Ammon's horn (tissue), 1 donor: ENCODE data around the gene PPP1R15B.
A peak's percentile ranks its signal among the peaks of the same experiment; 100 is the strongest.

Experiments used
- DNase-seq: peaks from one replicate; pipeline ENCODE4 v3.0.0-alpha.2; 2016; ENCODE audit warnings: low spot score

The PPP1R15B gene

DNA sequence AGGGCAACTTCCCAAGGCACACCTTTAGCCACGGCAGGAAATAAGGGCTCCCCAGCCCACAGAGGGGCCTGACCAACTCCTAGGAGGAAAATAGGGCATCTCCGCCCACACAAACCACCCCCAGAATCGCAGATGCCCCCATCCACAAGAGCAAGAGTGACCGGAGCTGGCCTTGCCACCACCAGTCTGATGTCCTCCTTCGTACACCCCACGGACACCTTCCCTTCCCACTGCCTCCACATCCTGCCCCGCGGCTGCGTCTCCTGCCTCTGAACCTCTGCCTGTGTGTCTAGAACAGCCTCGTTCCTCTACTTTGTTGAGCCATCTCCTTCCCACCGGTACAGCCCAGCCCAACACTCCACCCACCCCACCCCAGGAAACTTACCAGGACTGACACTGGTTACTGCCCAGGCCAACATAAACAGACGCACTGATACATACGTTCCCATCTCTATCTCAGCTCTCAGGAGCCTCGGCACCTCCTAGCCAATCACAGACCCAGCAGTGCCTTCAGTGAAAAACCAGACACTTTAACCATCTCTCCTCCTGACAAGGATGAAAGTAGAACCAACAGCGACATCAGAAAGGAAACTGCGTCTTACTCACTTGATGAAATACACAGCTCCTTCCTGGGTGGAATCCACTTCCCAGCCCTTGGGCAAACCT, 44.3 kb downstream of the PPP1R15B start:
- no peak for DNase-seq

- DNase-seq, result no peak
Observed at GRCh38 chr1:204366759-204367158, 44.9 kb downstream of the PPP1R15B start.

GRCh38 chr1:204363335-204364114, 48.1 kb downstream of the PPP1R15B start:
- DNase-seq, result peak; percentile 87

GRCh38 chr1:204362984-204363334, 48.7 kb downstream of the PPP1R15B start:
- no peak for DNase-seq

GRCh38 chr1:204361781-204362180, 49.8 kb downstream of the PPP1R15B start:
- DNase-seq, result no peak

- DNase-seq, result no peak
Observed at GRCh38 chr1:204361341-204361771, 50.3 kb downstream of the PPP1R15B start.

- DNase-seq, result no peak
Observed at GRCh38 chr1:204360314-204360713, 51.3 kb downstream of the PPP1R15B start.

DNA sequence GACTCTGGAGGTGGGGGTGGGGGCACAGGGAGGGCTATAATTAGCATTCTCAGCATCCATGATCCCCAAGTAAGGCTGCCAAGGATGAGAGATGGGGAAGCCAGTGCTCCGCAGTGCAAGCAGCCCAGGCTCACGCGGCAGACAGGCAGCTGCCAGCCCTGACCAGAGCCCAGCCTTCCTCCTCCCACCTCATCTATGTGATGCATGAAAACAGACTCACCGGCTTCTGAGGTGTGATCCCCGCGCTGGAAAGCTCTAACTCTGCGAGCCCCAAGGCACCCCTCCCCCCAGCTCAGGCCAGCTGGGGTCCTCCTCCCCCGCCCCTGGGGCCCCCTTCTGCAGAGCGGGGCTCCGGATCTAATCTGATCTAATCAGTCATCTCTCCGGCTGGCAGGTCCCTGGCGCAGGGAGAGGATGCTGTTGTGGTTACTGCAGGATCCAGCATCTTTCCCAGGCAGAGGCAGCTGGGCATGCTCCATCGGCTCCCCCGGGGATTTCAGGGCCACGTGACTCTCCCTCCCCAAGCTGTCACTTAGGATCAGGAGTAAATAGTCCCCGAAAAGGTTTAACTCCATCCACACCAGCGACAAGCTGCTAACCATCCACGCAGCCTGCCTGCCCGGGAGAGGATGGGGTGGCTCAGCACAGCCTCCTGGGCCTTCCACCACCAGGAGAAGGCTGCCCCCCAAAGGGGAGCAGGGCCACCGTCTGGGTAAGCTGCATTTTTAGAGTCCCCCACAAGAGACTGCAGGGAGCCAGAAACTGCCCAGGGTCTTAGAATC, 52.0 kb downstream of the PPP1R15B start, which contains the start of gene PLEKHA6:
Gene PLEKHA6 (minus strand): TSS at position 456 of the 782 bp plus-strand sequence. CDS start 86,202 bp downstream, outside the sequence.
- peak; percentile 80 for DNase-seq

DNA sequence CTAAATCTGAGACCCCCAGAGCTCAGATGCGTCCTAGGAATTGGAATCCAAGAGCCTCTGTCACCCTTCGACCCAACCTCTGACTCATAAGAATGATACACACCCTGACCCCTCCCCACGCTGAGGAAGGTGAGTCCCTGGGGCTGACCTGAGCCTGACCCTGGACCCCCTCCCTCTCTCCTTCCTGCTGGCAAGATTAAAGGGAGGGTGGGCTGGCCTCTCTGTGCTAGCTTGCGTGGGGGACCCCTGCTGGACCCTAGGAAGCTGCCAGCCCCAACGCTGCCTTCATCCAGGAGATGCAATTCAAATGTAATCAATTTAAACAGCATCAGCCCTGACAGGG, 52.5 kb downstream of the PPP1R15B start:
- no peak for DNase-seq

DNA sequence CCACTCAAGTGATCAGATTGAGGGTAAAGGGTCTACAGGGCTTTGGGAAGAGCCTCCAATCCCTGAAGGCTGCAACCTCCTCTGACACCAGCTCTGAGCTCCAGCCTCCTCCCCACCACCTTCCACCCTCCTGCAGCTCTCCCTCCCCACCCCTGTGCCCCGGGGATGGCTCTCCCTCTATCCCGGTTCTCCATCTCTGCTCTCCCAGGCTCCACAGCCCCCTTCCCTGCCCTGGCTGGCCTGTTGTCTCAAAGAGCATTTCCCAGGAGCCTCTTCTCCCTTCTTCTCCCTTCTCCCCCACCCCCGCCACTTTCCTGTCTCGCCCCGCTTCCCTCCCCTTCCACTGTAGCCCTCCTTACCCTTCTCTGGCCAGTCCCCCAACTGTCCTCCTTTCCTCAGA, 53.0 kb downstream of the PPP1R15B start:
- DNase-seq, result no peak

GRCh38 chr1:204357551-204358490, 53.8 kb downstream of the PPP1R15B start:
- peak; percentile 75 for DNase-seq

DNA sequence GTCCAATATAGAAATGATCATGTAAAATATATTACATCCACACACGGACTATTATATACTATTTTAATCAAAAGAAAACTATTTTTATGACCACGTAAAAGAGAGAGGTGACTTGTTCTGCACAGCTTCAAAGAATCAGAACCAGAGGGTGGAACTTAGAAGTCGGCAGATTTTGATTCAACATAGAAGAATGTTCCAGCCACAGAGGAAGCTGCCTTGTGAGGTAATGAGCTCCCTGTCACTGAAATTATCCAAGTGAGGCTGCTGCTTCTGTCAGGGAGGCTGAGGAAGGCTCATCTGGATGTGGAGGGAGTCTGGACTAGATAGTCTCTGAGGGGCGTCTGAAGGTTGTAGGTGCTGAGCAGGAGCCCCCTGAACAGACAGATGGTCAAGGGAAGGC, 54.6 kb downstream of the PPP1R15B start:
- no peak for DNase-seq

GRCh38 chr1:204355913-204356312, 55.7 kb downstream of the PPP1R15B start:
- no peak for DNase-seq

DNA sequence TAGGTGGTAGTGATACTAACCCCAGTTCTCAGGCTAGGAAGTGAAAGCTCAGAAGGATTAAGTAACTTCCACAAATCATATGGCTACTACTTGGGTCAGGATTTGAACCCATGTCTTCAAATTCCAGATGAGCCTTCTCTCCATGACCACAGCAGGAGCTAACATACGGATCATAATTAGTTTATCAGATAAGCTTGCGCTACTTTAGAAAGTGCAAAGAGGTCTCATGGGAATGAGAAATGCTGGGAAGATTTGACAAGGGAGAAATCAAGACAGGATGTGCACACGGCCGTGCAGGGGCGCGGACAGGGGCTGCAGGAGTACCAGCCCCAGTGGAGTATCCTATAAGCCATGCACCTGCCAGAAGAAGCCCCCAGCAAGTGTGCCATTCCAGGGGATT, 57.0 kb downstream of the PPP1R15B start:
- DNase-seq, result no peak
